Stomach (tissue), 4 donors: ENCODE data around the gene RNF220.

ENCODE experiments used
- POLR2A ChIP-seq, 4 donors: fragments of 450-650 bp; IDR thresholded peaks; one replicate each; pipeline ENCODE4 v1.6.1; 2016; ENCODE audit warnings: antibody characterized with exemption in 4 of 4, control low read depth in 2 of 4, mild to moderate bottlenecking in 1 of 4, moderate library complexity in 1 of 4
- TF ChIP-seq, protein P1 (sequence below), 7 experiments: fragments of 450-650 bp in 4 of 7; fragments of 200-600 bp in 3 of 7; sonication (generic) in 3 of 7; IDR thresholded peaks; one replicate each; pipeline ENCODE4 v1.5.1; 2016 to 2019; ENCODE audit warnings: antibody characterized with exemption in 7 of 7, control low read depth in 2 of 7, mild to moderate bottlenecking in 1 of 7

DNA sequence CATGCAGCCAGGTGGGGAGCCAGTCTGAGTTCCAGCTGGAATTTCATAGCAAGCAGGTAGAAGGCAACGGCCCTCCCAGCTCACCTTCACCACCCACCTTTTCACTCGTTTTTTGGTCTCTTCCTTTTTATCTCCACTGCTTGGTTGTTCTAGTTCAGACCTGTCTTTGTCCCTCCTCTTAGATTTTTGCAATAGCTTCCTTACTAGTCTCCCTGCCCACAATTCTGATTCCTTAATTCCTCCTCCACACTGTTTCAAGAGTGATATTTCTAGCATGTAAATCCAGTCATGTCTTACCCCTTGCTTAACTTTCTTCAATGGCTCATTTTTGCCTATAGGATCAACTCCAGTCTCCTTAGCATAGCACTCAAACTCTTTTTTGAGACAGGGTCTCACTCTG lies 149.7 kb downstream of the RNF220 start:
- TF ChIP-seq, protein P1, sequence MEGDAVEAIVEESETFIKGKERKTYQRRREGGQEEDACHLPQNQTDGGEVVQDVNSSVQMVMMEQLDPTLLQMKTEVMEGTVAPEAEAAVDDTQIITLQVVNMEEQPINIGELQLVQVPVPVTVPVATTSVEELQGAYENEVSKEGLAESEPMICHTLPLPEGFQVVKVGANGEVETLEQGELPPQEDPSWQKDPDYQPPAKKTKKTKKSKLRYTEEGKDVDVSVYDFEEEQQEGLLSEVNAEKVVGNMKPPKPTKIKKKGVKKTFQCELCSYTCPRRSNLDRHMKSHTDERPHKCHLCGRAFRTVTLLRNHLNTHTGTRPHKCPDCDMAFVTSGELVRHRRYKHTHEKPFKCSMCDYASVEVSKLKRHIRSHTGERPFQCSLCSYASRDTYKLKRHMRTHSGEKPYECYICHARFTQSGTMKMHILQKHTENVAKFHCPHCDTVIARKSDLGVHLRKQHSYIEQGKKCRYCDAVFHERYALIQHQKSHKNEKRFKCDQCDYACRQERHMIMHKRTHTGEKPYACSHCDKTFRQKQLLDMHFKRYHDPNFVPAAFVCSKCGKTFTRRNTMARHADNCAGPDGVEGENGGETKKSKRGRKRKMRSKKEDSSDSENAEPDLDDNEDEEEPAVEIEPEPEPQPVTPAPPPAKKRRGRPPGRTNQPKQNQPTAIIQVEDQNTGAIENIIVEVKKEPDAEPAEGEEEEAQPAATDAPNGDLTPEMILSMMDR (IDR thresholded peaks at IDR 0.05) = no peak
- TF ChIP-seq POLR2A (IDR thresholded peaks at IDR 0.05) = no peak
